Peyer's patch (tissue), 4 donors: Measurements from ENCODE around the gene DMBX1.

Experiments used
- POLR2A ChIP-seq, 2 donors: fragments of 450-650 bp; IDR thresholded peaks; one replicate each; pipeline ENCODE4 v1.5.1; 2017; ENCODE audit warnings: antibody characterized with exemption in 2 of 2, mild to moderate bottlenecking in 2 of 2, moderate library complexity in 2 of 2
- TF ChIP-seq, protein P1 (sequence below), 6 experiments: fragments of 450-650 bp in 4 of 6; fragments of 200-600 bp in 2 of 6; sonication (generic) in 1 of 6; IDR thresholded peaks; one replicate each; pipeline ENCODE4 v1.5.1; 2017 to 2019; ENCODE audit warnings: antibody characterized with exemption in 6 of 6, mild to moderate bottlenecking in 3 of 6, moderate library complexity in 1 of 6

DNA sequence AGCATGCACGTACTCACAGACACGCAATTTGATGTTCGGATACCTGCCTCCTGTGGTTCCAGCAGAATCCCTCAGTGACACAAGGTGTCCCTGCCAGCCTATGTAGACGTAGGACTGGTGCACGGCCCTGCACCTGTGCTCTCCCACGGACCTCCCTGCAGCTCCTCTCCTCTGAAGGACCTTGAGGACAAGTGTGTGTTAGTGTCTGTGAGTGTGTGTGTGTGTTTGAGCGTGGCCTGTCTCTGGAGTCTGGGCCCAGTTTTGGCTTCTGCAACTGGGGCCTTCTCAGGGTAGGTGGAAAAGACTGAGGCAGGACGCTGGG is 22.5 kb upstream of the DMBX1 start:
- TF ChIP-seq POLR2A (IDR thresholded peaks at IDR 0.05), result no peak
- TF ChIP-seq, protein P1, sequence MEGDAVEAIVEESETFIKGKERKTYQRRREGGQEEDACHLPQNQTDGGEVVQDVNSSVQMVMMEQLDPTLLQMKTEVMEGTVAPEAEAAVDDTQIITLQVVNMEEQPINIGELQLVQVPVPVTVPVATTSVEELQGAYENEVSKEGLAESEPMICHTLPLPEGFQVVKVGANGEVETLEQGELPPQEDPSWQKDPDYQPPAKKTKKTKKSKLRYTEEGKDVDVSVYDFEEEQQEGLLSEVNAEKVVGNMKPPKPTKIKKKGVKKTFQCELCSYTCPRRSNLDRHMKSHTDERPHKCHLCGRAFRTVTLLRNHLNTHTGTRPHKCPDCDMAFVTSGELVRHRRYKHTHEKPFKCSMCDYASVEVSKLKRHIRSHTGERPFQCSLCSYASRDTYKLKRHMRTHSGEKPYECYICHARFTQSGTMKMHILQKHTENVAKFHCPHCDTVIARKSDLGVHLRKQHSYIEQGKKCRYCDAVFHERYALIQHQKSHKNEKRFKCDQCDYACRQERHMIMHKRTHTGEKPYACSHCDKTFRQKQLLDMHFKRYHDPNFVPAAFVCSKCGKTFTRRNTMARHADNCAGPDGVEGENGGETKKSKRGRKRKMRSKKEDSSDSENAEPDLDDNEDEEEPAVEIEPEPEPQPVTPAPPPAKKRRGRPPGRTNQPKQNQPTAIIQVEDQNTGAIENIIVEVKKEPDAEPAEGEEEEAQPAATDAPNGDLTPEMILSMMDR (IDR thresholded peaks at IDR 0.05), result no peak
